CD4-positive, alpha-beta T cell treated with Interleukin-6 for 4 hours (primary cell): ENCODE data around the gene RAB44.

Experiments
- DNase-seq: peaks from one replicate; pipeline ENCODE4 v3.0.0-alpha.2; 2020; ENCODE audit warnings: mixed read lengths

RAB44 gene

DNA sequence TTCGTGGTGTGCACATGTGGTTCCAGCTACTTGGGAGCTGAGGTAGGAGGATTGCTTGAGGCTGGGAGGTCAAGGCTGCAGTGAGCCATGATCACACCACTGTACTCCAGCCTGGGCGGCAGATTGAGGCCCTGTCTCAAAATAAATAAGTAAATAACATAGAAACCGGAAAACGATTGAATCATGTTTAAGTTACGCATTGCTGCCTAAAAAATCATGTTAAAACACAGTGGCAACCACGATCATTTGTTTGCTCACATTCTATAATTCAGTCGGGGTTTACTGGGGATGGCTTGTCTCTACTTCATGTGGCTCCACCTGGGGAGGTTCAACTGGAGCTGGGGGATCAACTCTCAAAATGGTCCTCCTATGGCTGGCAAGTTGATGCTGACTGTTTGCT lies 27.4 kb upstream of the RAB44 start:
- no peak for DNase-seq

- DNase-seq, result no peak
Measured at GRCh38 chr6:36671687-36672375, 25.8 kb upstream of the RAB44 start.

GRCh38 chr6:36673882-36674281 lies 23.7 kb upstream of the RAB44 start:
- no peak for DNase-seq

GRCh38 chr6:36674942-36675341 lies 22.7 kb upstream of the RAB44 start:
- DNase-seq, result no peak

DNA sequence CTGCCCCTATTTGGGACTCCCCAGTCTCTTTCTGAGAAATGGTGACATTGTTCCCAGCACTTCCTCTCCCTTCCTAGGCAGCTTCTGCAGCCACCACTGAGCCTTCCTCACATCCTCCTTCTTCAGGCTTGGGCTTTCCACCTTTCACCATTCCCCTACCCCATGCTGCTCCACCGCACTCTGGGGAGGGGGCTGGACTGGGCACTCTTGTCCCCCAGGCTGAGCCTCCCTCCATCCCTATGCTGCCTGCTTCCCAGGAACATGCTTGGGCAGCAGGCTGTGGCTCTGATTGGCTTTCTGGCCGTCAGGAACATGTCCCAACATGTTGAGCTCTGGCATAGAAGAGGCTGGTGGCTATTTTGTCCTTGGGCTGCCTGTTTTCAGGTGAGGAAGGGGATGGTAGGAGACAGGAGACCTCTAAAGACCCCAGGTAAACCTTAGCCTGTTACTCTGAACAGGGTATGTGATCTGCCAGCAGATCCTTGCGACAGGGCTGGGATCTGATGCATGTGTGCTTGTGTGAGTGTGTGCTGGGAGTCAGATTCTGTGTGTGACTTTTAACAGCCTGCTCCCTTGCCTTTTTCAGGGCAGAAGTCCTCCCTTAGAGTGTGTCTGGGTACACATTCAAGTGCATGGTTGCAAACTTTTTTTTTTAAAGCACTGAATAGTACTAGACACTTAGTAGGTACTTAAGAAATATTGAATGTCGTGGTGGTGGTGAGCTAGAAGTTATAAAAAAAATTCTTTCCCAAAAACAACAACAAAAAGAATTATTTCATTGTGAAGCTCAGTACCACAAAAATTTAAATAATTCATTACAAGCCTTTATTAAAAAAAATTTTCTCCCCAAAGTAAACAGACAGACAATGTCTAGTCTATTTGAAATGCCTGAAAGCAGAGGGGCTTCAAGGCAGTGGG lies 21.2 kb upstream of the RAB44 start:
- DNase-seq, result no peak

DNA sequence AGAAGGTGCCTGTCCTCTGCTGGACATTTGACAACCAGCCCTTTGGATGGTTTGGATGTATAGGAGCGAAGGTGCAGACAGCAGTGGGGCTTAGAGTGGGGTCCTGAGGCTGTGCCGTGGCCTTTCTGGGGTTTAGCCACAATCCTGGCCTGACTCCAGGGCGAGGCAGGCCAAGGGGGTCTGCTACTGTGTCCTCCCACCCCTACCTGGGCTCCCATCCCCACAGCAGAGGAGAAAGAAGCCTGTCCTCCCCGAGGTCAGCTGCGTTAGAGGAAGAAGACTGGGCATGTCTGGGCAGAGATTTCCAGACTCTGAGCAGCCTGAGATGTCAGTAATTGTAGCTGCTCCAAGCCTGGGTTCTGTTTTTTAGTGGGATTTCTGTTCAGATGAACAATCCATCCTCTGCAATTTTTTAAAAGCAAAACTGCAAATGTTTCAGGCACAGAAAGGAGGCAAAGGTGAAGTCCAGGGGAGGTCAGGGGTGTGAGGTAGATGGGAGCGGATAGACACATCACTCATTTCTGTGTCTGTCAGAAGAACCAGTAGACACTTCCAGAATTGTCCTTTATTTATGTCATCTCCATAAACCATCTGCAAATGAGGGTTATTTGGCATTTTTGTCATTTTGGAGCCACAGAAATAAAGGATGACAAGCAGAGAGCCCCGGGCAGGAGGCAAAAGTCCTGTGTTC lies 20.4 kb upstream of the RAB44 start:
- no peak for DNase-seq

DNA sequence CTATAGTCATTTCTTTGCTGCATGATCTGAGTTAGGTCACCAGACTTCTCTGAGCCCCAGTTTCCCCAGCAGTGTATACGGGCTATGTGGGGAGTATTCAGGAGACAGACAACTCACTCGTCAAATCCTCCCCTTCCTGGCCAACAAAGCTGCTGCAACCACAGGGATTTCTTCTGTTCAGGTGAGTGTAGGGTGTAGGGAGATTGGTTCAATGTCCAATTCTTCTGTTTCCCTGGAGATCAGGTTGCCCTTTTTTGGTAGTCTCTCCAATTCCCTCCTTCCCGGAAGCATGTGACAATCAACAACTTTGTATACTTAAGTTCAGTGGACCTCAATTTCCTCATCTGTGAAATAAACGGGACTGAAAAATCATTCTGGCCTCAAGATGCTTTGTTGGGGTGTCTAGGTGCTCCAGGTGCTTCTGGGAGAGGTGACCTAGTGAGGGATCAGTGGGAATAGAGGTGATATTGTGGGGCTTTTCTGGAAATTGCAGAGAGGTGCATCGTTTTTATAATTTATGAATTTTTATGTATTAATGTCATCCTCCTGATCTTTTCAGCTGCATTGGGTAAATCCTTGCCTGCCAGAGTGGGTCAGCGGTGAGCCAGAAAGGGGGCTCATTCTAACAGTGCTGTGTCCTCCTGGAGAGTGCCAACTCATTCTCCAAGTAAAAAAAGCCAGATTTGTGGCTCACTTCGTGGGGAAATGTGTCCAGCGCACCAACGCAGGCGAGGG lies 19.7 kb upstream of the RAB44 start:
- no peak for DNase-seq

DNA sequence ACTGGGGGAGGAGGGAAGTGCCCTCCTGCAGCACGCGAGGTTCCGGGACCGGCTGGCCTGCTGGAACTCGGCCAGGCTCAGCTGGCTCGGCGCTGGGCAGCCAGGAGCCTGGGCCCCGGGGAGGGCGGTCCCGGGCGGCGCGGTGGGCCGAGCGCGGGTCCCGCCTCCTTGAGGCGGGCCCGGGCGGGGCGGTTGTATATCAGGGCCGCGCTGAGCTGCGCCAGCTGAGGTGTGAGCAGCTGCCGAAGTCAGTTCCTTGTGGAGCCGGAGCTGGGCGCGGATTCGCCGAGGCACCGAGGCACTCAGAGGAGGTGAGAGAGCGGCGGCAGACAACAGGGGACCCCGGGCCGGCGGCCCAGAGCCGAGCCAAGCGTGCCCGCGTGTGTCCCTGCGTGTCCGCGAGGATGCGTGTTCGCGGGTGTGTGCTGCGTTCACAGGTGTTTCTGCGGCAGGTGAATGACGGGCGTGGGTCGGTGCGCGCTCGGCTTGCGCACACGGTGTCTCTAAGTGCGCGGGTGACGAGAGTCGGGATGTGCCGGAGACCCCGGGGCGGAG lies 19.1 kb upstream of the RAB44 start, which contains the start of gene CDKN1A:
Gene CDKN1A, plus strand, starts transcription at position 227 of the 555 bp plus-strand sequence. CDS start 5,388 bp downstream, outside the sequence.
- peak; percentile 81 for DNase-seq

- DNase-seq, result peak; percentile 37
Measured at GRCh38 chr6:36679043-36679833, 18.4 kb upstream of the RAB44 start.

DNA sequence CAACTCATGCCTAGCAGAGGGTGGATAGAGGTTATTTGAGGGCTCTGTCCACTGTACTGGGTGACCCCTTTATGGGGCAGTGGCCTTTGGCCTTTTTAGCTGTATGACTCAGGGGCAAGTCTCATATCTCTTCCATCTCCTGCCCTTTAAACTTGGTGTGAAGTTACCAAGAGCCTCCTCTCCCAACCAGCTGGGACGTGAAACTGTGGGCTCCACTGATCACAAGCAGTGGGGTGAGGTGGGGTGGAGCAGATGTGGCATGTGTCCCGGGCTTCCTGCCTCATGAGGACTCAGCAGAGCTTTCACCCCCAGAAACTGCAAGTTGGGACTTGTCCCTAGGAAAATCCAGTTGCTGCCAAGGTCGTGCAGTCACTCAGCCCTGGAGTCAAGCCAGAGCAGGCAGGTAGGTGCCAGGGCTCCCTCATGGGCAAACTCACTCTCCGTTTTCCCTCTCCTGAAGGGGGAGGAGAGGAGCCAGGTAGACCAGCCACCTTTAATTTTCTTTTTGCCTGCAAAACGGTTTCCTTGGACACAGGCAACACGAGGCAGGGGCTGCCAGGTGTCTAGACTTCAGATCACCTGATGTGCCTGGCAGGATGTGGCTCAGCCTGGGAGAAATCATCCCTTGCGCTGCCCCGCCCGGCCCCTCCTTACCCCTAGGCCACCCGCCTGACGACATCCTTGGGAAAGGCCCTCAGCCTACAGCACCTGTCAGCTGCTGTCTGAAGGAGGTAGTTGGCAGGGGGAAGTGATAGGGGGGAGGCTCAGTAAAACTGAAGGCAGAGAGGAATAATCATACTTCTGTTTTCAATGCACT lies 15.1 kb upstream of the RAB44 start:
- peak; percentile 71 for DNase-seq

DNA sequence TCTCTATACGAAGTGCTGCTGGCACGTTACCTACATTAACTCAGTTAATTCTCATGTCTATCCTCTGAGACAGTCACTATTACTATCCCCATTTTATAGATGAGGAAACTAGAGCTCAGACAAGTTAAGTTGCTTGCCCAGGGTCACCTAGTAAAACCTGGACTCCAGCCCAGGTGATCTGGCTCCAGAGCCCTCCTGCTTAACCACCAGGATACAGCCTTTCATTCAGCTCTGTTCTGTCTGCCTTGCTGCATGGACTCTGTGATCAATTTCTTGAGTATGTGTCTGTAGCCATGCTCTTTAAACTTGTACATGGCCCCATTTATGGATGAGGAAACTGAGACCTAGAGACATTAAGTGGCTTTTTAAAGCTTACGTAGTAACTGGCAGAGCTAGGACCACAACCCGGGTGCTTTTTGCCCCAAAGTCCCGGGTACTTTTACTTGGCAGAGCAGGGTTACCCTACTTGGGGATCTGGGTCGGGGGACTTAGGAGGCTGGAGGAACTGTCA lies 14.4 kb upstream of the RAB44 start:
- no peak for DNase-seq

DNA sequence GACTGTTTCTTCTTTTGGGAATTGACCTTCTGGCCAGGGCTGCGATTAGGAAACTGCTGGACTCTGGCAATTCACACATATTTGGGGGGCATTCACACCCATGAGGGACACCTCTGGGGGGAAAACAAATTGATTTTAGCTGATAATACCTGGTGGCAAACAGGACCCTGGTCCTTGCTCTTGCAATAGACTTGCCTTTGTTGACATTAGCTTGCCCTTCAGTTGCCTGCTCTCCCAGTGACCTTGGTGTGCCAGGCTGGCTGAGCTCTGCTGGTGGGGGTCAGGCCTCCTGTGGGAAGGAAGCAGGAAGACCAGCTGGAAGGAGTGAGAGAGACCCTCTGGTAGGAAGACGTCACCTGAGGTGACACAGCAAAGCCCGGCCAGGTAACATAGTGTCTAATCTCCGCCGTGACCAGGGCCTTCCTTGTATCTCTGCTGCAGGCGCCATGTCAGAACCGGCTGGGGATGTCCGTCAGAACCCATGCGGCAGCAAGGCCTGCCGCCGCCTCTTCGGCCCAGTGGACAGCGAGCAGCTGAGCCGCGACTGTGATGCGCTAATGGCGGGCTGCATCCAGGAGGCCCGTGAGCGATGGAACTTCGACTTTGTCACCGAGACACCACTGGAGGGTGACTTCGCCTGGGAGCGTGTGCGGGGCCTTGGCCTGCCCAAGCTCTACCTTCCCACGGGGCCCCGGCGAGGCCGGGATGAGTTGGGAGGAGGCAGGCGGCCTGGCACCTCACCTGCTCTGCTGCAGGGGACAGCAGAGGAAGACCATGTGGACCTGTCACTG lies 13.8 kb upstream of the RAB44 start:
- DNase-seq, result no peak

- DNase-seq, result no peak
Measured at GRCh38 chr6:36684447-36684812, 13.2 kb upstream of the RAB44 start.

DNA sequence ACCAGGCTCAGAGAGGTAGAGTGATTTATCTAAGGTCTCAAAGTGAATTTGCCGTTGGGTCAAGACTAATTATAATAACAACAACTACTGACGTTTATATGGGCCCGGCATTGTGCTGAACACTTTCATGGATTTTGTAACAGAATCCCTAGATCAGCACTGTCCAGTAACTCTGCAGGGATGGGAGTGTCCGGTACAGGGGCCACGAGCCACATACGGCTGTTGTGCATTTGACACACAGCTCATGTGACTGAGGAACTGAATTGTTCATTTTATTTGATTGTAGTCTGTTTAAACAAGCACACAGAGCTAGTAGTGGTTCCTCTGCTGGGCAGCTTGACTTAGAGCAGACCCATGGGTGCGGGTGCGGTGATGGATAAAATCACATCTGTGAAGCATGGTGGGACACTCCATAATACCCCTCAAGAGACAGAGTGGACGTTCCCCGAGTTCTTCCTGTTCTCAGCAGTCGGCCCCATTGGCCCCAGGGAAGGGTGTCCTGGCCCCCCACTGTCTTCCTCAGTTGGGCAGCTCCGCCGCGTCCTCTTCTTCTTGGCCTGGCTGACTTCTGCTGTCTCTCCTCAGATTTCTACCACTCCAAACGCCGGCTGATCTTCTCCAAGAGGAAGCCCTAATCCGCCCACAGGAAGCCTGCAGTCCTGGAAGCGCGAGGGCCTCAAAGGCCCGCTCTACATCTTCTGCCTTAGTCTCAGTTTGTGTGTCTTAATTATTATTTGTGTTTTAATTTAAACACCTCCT lies 12.3 kb upstream of the RAB44 start:
- no peak for DNase-seq

DNA sequence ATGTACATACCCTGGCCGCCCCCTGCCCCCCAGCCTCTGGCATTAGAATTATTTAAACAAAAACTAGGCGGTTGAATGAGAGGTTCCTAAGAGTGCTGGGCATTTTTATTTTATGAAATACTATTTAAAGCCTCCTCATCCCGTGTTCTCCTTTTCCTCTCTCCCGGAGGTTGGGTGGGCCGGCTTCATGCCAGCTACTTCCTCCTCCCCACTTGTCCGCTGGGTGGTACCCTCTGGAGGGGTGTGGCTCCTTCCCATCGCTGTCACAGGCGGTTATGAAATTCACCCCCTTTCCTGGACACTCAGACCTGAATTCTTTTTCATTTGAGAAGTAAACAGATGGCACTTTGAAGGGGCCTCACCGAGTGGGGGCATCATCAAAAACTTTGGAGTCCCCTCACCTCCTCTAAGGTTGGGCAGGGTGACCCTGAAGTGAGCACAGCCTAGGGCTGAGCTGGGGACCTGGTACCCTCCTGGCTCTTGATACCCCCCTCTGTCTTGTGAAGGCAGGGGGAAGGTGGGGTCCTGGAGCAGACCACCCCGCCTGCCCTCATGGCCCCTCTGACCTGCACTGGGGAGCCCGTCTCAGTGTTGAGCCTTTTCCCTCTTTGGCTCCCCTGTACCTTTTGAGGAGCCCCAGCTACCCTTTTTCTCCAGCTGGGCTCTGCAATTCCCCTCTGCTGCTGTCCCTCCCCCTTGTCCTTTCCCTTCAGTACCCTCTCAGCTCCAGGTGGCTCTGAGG lies 11.5 kb upstream of the RAB44 start:
- DNase-seq, result no peak

DNA sequence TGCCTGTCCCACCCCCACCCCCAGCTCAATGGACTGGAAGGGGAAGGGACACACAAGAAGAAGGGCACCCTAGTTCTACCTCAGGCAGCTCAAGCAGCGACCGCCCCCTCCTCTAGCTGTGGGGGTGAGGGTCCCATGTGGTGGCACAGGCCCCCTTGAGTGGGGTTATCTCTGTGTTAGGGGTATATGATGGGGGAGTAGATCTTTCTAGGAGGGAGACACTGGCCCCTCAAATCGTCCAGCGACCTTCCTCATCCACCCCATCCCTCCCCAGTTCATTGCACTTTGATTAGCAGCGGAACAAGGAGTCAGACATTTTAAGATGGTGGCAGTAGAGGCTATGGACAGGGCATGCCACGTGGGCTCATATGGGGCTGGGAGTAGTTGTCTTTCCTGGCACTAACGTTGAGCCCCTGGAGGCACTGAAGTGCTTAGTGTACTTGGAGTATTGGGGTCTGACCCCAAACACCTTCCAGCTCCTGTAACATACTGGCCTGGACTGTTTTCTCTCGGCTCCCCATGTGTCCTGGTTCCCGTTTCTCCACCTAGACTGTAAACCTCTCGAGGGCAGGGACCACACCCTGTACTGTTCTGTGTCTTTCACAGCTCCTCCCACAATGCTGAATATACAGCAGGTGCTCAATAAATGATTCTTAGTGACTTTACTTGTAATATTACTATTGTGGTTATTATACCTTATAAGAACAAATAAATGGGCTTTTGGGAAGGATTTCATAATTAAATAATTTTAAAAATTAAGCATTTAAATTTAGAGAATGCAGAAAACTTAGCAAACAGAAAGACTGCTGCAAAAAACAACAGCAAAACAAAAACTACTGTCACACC lies 10.7 kb upstream of the RAB44 start:
- DNase-seq, result no peak
